ENCODE results near the gene UFL1.
A peak's percentile ranks its signal among the peaks of the same experiment; 100 is the strongest.
"Not testable (repeated sequence)": the region's sequence is repeated elsewhere in the genome, so short reads cannot be mapped to it uniquely, and the experiment has no call there.

Gene UFL1

GRCh38 chr6:96521644-96522464 lies at the start of gene UFL1:
Gene UFL1 (plus strand): TSS chr6:96521806. CDS start chr6:96521874, 68 bp downstream.
- DNase-seq: peak; percentile 92

- not testable (repeated sequence) for DNase-seq
Observed at GRCh38 chr6:96472291-96472690, 49.3 kb upstream of the UFL1 start.

GRCh38 chr6:96478695-96479094 lies 42.9 kb upstream of the UFL1 start:
- no peak for DNase-seq

- no peak for DNase-seq
Observed at GRCh38 chr6:96491926-96492325, 29.7 kb upstream of the UFL1 start.

- DNase-seq: no peak
Observed at GRCh38 chr6:96499781-96500180, 21.8 kb upstream of the UFL1 start.

GRCh38 chr6:96502915-96503314 lies 18.7 kb upstream of the UFL1 start:
- DNase-seq: no peak

GRCh38 chr6:96505363-96505762 lies 16.2 kb upstream of the UFL1 start:
- DNase-seq: no peak

- DNase-seq: no peak
Observed at GRCh38 chr6:96509281-96509680, 12.3 kb upstream of the UFL1 start.

GRCh38 chr6:96520171-96521115 lies 1.2 kb upstream of the UFL1 start:
- no peak for DNase-seq

- DNase-seq: no peak
Observed at GRCh38 chr6:96521306-96521643, 331 bp upstream of the UFL1 start.

- DNase-seq: no peak
Observed at GRCh38 chr6:96522465-96523009, 931 bp downstream of the UFL1 start.

- no peak for DNase-seq
Observed at GRCh38 chr6:96528193-96528592, 6.6 kb downstream of the UFL1 start.

GRCh38 chr6:96532399-96532798 lies 10.8 kb downstream of the UFL1 start:
- no peak for DNase-seq

- DNase-seq: no peak
Observed at GRCh38 chr6:96537726-96538125, 16.1 kb downstream of the UFL1 start.

GRCh38 chr6:96542702-96543101 lies 21.1 kb downstream of the UFL1 start:
- DNase-seq: no peak

- no peak for DNase-seq
Observed at GRCh38 chr6:96545882-96546281, 24.3 kb downstream of the UFL1 start.

- no peak for DNase-seq
Observed at GRCh38 chr6:96547654-96548053, 26.0 kb downstream of the UFL1 start.

GRCh38 chr6:96554558-96554957 lies 33.0 kb downstream of the UFL1 start:
- no peak for DNase-seq

- DNase-seq: not testable (repeated sequence)
Observed at GRCh38 chr6:96559740-96560139, 38.1 kb downstream of the UFL1 start.

GRCh38 chr6:96562886-96563285 lies 41.3 kb downstream of the UFL1 start, which contains the start of gene FHL5:
Gene FHL5 (plus strand): TSS chr6:96563128. CDS start chr6:96603614, 40,486 bp downstream.
- DNase-seq: no peak

GRCh38 chr6:96563853-96564252 lies 42.2 kb downstream of the UFL1 start:
- no peak for DNase-seq

- no peak for DNase-seq
Observed at GRCh38 chr6:96570053-96570452, 48.4 kb downstream of the UFL1 start.

- DNase-seq: no peak
Observed at GRCh38 chr6:96571551-96571950, 49.9 kb downstream of the UFL1 start.

- DNase-seq: no peak
Observed at GRCh38 chr6:96575359-96575758, 53.8 kb downstream of the UFL1 start.

Measured in stimulated activated CD8-positive, alpha-beta memory T cell treated with anti-CD3 and anti-CD28 coated beads, Interleukin-4, amount 100 ng/mL, for 48 hours (primary cell).